Measurements from ENCODE around the gene ZNF775. TPM values are rescaled to one million over a fixed set of nuclear protein-coding genes. Genes with fewer than 3 reads are reported as not detected.

ZNF775 gene
- total RNA-seq, 1 donor from 2014 or later, result 8.0 TPM

DNA sequence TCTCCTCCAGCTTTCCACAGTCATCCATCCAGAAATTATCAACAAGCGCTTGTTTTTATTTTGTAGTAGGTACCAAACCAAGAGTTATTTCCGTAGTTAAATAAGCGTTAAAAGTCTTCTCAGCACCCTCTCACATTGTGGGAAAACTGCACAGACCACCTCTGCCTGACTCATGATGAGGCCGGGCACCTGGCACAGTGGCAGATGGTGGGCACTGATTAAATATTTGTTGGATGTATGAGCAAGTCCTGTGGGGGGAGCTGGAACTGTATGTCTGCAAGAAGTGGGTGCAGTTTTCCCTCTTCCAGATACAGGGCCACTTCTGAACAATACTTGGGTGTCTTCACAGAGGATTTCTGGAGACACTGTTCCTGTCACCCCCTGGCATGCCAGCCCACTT lies 15.8 kb upstream of the ZNF775 start:
- POLR2A ChIA-PET, result interaction anchor here (3.4 to 16.5 kb wide), 2 partner anchors 14 to 42 kb away, joined by 13 to 421 read pairs; a partner anchor contains a TSS
- intact Hi-C loops (cut with micrococcal nuclease), result no loop called here
- H3K9me3 Mint-ChIP-seq, result no peaks in the 10 kb centered on the region
- no peaks in the 10 kb centered on the region for H3K27me3 Mint-ChIP-seq
- TF ChIP-seq, protein P1, sequence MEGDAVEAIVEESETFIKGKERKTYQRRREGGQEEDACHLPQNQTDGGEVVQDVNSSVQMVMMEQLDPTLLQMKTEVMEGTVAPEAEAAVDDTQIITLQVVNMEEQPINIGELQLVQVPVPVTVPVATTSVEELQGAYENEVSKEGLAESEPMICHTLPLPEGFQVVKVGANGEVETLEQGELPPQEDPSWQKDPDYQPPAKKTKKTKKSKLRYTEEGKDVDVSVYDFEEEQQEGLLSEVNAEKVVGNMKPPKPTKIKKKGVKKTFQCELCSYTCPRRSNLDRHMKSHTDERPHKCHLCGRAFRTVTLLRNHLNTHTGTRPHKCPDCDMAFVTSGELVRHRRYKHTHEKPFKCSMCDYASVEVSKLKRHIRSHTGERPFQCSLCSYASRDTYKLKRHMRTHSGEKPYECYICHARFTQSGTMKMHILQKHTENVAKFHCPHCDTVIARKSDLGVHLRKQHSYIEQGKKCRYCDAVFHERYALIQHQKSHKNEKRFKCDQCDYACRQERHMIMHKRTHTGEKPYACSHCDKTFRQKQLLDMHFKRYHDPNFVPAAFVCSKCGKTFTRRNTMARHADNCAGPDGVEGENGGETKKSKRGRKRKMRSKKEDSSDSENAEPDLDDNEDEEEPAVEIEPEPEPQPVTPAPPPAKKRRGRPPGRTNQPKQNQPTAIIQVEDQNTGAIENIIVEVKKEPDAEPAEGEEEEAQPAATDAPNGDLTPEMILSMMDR (IDR thresholded peaks at IDR 0.05), result no peak
- no peaks in the 10 kb centered on the region for H3K36me3 Mint-ChIP-seq (ENCODE audit: low read depth)
- no peak overlapping the region for H3K27ac Mint-ChIP-seq
- DNase-seq (no peak), ATAC-seq (ENCODE audit: low read depth) (no peak)
- H3K4me1 Mint-ChIP-seq, result peaks cover 61% of the 10 kb centered on the region
- no peak overlapping the region for H3K4me3 Mint-ChIP-seq
- CTCF ChIA-PET, result interaction anchor here (0.9 kb wide), 1 partner anchor 44 kb away, joined by 3 read pairs; no protein-coding TSS in a partner anchor

DNA sequence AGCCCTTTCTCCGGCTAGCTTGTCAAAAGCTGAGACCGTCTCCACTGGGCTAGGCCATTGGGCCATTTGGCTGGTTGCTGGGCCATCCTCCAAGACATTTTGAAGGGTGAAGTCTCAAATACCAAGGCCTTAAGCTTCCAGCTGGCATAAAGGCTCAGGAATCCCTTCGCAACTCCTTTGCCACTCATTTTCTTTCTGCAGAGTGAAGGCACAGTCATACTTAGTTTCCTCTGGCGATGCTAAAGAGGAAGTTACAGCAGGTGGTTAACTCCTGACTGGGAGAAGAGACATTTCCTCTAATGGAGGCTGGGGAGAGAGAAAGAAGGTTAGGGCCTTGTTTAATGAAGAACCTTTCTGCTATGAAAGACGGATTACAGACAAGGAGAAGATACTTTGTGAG lies 15.3 kb upstream of the ZNF775 start:
- peak; percentile 20 for ATAC-seq (ENCODE audit: low read depth)
- intact Hi-C loops (cut with micrococcal nuclease), result loop anchor here (2.0 kb wide), 1 partner anchor 15 kb away; the partner anchor contains the start of gene ZNF775
- H3K27me3 Mint-ChIP-seq, result no peaks in the 10 kb centered on the region
- H3K36me3 Mint-ChIP-seq (ENCODE audit: low read depth), result peaks cover under 1% of the 10 kb centered on the region
- TF ChIP-seq, protein P1 (IDR thresholded peaks at IDR 0.05), result no peak
- peak overlapping the region; percentile 29 for H3K4me3 Mint-ChIP-seq
- CTCF ChIA-PET, result no interaction called here
- no peak for DNase-seq
- H3K27ac Mint-ChIP-seq, result peak overlapping the region; percentile 72
- H3K9me3 Mint-ChIP-seq, result no peaks in the 10 kb centered on the region
- POLR2A ChIA-PET, result interaction anchor here (3.4 to 16.5 kb wide), 2 partner anchors 14 to 42 kb away, joined by 13 to 421 read pairs; a partner anchor contains a TSS
- peaks cover 61% of the 10 kb centered on the region for H3K4me1 Mint-ChIP-seq

DNA sequence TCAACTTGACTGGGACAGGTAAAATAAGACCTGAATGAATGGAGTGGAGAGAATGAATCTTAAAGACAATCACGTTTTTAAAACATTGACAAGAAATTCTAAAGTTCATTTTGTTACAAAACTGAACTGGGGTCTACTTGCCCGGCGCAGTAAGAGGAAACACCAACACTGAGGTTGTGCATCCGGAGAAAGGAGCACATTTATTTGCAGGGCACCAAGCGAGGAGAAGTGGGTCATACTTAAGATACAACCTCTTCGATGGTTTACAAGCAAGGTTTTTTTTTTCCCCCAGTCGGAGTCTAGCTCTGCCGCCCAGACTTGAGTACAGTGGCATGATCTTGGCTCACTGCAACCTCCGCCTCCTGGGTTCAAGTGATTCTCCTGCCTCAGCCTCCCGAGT lies 13.9 kb upstream of the ZNF775 start:
- Mint-ChIP-seq H3K36me3 (ENCODE audit: low read depth) (peaks cover 6% of the 10 kb centered on the region), H3K9me3 (no peaks in the 10 kb centered on the region), H3K27me3 (no peaks in the 10 kb centered on the region), H3K4me1 (peaks cover 74% of the 10 kb centered on the region), H3K27ac (peak overlapping the region; percentile 99), H3K4me3 (peak overlapping the region; percentile 67)
- ChIA-PET CTCF (interaction anchor here (1.4 to 1.5 kb wide), 2 partner anchors 9 to 41 kb away, joined by 6 read pairs; a partner anchor contains a TSS), POLR2A (interaction anchor here (1.0 to 16.5 kb wide), 5 partner anchors 7 to 41 kb away, joined by 3 to 421 read pairs (median 8); partner anchors contain the start of gene ZNF775)
- ATAC-seq (ENCODE audit: low read depth), result no peak
- intact Hi-C loops (cut with micrococcal nuclease), result loop anchor here (1.0 to 2.0 kb wide), 3 partner anchors 9 to 42 kb away; partner anchors contain the start of genes ACTR3C, LRRC61 and ZNF775
- no peak for DNase-seq
- TF ChIP-seq, protein P1 (IDR thresholded peaks at IDR 0.05), result no peak

DNA sequence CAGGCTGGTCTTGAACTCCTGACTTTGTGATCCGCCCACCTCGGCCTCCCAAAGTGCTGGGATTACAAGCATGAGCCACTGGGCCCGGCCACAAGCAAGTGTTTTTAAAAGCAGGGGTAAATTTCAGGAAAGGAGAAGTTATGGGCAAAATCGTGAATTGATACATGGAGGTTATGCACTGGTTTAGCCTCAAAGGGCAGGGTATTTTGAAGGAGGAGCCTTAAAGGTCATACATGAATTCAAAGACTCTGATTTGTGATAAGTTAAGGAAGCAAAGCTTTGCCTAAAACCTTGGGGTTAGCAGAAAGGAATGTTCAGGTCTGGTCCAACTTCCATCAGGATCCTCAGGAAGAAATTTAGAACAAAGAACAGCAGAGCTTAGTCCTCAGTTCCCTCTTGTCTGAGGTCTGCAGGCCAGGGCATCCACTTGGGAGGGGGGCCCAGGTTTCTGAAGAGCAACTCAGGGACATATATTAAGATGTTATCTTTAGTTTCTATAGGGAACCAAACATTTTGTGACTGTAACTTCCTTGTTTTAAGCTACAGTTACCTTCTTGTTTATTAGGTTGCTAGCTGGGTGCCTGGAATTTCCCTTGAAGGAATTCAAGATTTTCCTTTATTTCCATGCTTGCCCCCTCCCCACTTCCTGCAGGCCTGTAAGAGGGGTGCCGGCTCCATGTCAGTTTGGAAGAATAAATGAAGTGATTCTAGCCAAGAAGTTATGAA lies 13.3 kb upstream of the ZNF775 start:
- TF ChIP-seq, protein P1 (IDR thresholded peaks at IDR 0.05), result no peak
- H3K4me1 Mint-ChIP-seq, result peaks cover 81% of the 10 kb centered on the region
- H3K27me3 Mint-ChIP-seq, result no peaks in the 10 kb centered on the region
- DNase-seq (no peak), ATAC-seq (ENCODE audit: low read depth) (peak; percentile 33)
- ChIA-PET CTCF (interaction anchor here (0.8 to 1.5 kb wide), 3 partner anchors 9 to 41 kb away, joined by 3 to 6 read pairs (median 6); a partner anchor contains a TSS), POLR2A (interaction anchor here (0.8 to 16.5 kb wide), 7 partner anchors 8 to 49 kb away, joined by 3 to 421 read pairs (median 7); partner anchors contain the start of gene ZNF775)
- peaks cover 13% of the 10 kb centered on the region for H3K36me3 Mint-ChIP-seq (ENCODE audit: low read depth)
- intact Hi-C loops (cut with micrococcal nuclease), result loop anchor here (1.0 to 2.0 kb wide), 4 partner anchors 10 to 43 kb away; partner anchors contain the start of genes ACTR3C, LRRC61 and ZNF775
- H3K27ac Mint-ChIP-seq, result peak overlapping the region; percentile 99
- H3K4me3 Mint-ChIP-seq, result peak overlapping the region; percentile 67
- no peaks in the 10 kb centered on the region for H3K9me3 Mint-ChIP-seq

DNA sequence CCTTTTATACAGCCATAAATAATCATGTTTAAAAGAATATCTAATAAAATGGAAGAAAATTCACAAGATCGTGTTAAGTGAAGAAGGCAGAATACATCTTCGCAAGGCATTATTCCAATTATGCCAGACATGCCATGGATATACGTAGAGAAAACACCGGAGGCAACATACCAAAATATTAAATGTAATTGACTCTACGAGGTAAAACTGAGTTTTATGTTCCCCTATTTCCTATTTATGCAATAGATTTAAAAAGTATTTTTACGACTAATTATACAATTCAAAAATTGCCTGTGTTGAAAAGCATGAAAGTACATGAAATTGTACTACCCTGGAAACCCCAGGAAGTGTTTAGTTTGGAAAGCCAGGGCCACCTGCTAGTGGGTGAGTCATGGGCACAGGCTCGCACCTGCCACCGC lies 11.4 kb upstream of the ZNF775 start:
- H3K27ac Mint-ChIP-seq, result peak overlapping the region; percentile 95
- DNase-seq (no peak), ATAC-seq (ENCODE audit: low read depth) (no peak)
- H3K27me3 Mint-ChIP-seq, result no peaks in the 10 kb centered on the region
- TF ChIP-seq, protein P1 (IDR thresholded peaks at IDR 0.05), result no peak
- CTCF ChIA-PET, result interaction anchor here (1.0 to 2.0 kb wide), 4 partner anchors 10 to 42 kb away, joined by 4 to 6 read pairs (median 5); no protein-coding TSS in a partner anchor
- H3K36me3 Mint-ChIP-seq (ENCODE audit: low read depth), result peaks cover 23% of the 10 kb centered on the region
- peak overlapping the region; percentile 84 for H3K4me3 Mint-ChIP-seq
- H3K4me1 Mint-ChIP-seq, result peaks cover 72% of the 10 kb centered on the region
- H3K9me3 Mint-ChIP-seq, result no peaks in the 10 kb centered on the region
- POLR2A ChIA-PET, result interaction anchor here (0.7 to 16.5 kb wide), 8 partner anchors 8 to 68 kb away, joined by 3 to 421 read pairs (median 4); partner anchors contain the start of genes ACTR3C and ZNF775
- intact Hi-C loops (cut with micrococcal nuclease), result loop anchor here (1.0 to 2.0 kb wide), 5 partner anchors 38 to 1277 kb away; partner anchors contain the start of genes SLC4A2, ZNF786 and ZNF862

Data from activated B cell treated with CpG ODN at 0.5 μM for 24 hours (primary cell).